Heart left ventricle (tissue), 13 donors: ENCODE data around the gene ADGRG6.

Experiments used
- POLR2A ChIP-seq, 2 donors: fragments of 450-650 bp; IDR thresholded peaks; one replicate each; pipeline ENCODE4 v1.6.1; 2017; ENCODE audit warnings: antibody characterized with exemption in 2 of 2, mild to moderate bottlenecking in 2 of 2, moderate library complexity in 2 of 2
- TF ChIP-seq, protein P1 (sequence below), 12 donors: fragments of 200-600 bp; sonication (generic) in 4 of 12; IDR thresholded peaks; one replicate each; pipeline versions ENCODE4 v1.5.0 to v1.8.0; 2018 to 2022; ENCODE audit warnings: antibody characterized with exemption in 12 of 12, mild to moderate bottlenecking in 5 of 12
- donor health status: ischemic (EF 13 %, LVEDD 7.1; RV severe dilation, severe dysfunction).
- donor health status: DM: no; HTN: yes; CAD: no.
- donor health status: DM: no; HTN: no; CAD: no.
- donor health status: ischemic (EF 25% LVEDD 6.9; RV normal size, moderate dysfunction).
- donor health status: ischemic (EF 25% LVEDD 5.7; RV mildly dilated, moderate dysfunction).
- donor health status: ischemic (EF 35%, LVEDD 5.7; RV mildly dilated, moderate dysfunction).
- donor health status: nonischemic (EF 11% LVEDD 7.7; RV severe dilation, severe dysfunction).
- donor health status: DM: yes; HTN: yes; CAD: no.
- donor health status: PGD.
- donor health status: ischemic (EF 29% LVEDD 5.4; RV normal size, mild dysfunction).
- donor health status: nonischemic (EF 23%, LVEDD 6.1; RV moderate dilation, normal function).

GRCh38 chr6:142433419-142433818, 131.6 kb downstream of the ADGRG6 start:
- TF ChIP-seq, protein P1, sequence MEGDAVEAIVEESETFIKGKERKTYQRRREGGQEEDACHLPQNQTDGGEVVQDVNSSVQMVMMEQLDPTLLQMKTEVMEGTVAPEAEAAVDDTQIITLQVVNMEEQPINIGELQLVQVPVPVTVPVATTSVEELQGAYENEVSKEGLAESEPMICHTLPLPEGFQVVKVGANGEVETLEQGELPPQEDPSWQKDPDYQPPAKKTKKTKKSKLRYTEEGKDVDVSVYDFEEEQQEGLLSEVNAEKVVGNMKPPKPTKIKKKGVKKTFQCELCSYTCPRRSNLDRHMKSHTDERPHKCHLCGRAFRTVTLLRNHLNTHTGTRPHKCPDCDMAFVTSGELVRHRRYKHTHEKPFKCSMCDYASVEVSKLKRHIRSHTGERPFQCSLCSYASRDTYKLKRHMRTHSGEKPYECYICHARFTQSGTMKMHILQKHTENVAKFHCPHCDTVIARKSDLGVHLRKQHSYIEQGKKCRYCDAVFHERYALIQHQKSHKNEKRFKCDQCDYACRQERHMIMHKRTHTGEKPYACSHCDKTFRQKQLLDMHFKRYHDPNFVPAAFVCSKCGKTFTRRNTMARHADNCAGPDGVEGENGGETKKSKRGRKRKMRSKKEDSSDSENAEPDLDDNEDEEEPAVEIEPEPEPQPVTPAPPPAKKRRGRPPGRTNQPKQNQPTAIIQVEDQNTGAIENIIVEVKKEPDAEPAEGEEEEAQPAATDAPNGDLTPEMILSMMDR (IDR thresholded peaks at IDR 0.05) = no peak
- no peak for TF ChIP-seq POLR2A (IDR thresholded peaks at IDR 0.05)
